ENCODE measurements around the gene LY6G5C. TPM values are rescaled to one million over a fixed set of nuclear protein-coding genes. Genes with fewer than 3 reads are reported as not detected.

The LY6G5C gene
- total and polyA plus RNA-seq, 2 donors (not counting 3 experiments of a cell fraction or from before 2014, with no cell fraction given), result 8.2 to 11.4 TPM

DNA sequence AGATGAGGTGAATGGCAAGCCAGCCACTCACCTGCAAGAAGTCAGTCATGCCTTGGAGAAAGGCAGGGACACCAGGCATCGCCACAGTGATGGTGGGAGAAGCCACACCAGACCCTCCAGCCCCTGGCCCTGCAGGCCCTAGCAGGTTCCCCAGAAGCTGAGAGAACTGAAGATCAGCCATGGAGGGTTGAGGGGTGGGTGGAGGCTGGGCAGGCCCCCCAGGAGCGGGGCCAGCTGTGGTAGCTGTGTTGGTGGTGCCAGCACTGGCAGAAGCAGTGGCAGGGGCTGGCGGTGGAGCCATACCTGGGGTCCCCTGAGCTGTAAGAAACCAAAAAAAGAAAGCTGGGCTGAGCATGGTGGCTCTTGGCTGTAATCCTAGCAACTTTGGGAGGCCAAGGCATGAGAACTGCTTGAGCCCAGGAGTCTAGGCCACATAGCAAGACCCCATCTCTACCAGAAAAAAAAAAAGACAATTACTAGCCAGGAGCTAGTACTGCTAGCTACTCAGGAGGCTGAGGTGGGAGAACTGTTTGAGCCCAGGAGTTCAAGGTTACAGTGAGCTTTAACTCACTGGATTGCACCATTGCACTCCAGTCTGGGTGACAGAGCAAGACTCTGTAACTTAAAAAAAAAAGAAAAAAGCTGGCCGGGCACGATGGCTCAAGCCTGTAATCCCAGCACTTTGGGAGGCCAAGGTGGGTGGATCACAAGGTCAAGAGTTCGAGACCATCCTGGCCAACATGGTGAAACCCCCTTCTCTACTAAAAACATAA lies 37.9 kb downstream of the LY6G5C start:
- TF ChIP-seq POLR2A (IDR thresholded peaks at IDR 0.05; ENCODE audit: low read depth, low read length), result no peak
- no peak for TF ChIP-seq EZH2 (IDR thresholded peaks at IDR 0.05; ENCODE audit: borderline replicate concordance, low read depth, low read length, severe bottlenecking)
- ChIA-PET CTCF (interaction anchor here (0.7 to 1.1 kb wide), 3 partner anchors 9 to 187 kb away, joined by 3 to 4 read pairs (median 3); no protein-coding TSS in a partner anchor), POLR2A (no interaction called here)
- H3K4me2 ChIP-seq (ENCODE audit: insufficient read depth, low read length), result no peak overlapping the region
- no peaks in the 10 kb centered on the region for H3K9me3 ChIP-seq (replicated peaks; ENCODE audit: control insufficient read depth, insufficient read depth, low read length)
- DNase-seq (ENCODE audit: low read depth, low spot score), result no peak
- no peaks in the 10 kb centered on the region for H3K4me1 ChIP-seq (ENCODE audit: control insufficient read depth, extremely low read depth, insufficient read depth, low read length)
- H2AFZ ChIP-seq (ENCODE audit: low read depth, low read length), result no peak overlapping the region
- H3K4me3 ChIP-seq (replicated peaks in 1 of 3; ENCODE audit: insufficient read depth in 1 of 3, low read depth in 1 of 3, low read length in 3 of 3), result no peak overlapping the region
- no peaks in the 10 kb centered on the region for H3K9me1 ChIP-seq (replicated peaks; ENCODE audit: control insufficient read depth, extremely low read depth, insufficient read depth, low read length)
- H3K9ac ChIP-seq (replicated peaks; ENCODE audit: extremely low read depth, insufficient read depth, low read length), result no peak overlapping the region
- BruUV-seq (replicated peaks), result no TSS peak
- intact Hi-C loops (cut with micrococcal nuclease), result no loop called here
- dilution Hi-C loops (cut with MboI; ENCODE audit: extremely low pct_ligation_motif_present, low sequenced_read_pairs), result no loop called here
- FAIRE-seq, result no peak
- no peaks in the 10 kb centered on the region for H3K79me2 ChIP-seq (ENCODE audit: control insufficient read depth, insufficient read depth, low read length)
- peaks cover 30 to 64% of the 10 kb centered on the region in 2 experiments for H3K36me3 ChIP-seq (ENCODE audit: control insufficient read depth in 2 of 2, extremely low read depth in 1 of 2, insufficient read depth in 2 of 2, low read length in 2 of 2)
- H3K27ac ChIP-seq (ENCODE audit: insufficient read depth, low read depth, low read length), result no peak overlapping the region
- no peaks in the 10 kb centered on the region for H3K27me3 ChIP-seq (ENCODE audit: control insufficient read depth in 2 of 2, insufficient read depth in 2 of 2, low read length in 2 of 2)
- no peaks in the 10 kb centered on the region for H4K20me1 ChIP-seq (replicated peaks; ENCODE audit: control insufficient read depth, extremely low read depth, insufficient read depth, low read length)

DNA sequence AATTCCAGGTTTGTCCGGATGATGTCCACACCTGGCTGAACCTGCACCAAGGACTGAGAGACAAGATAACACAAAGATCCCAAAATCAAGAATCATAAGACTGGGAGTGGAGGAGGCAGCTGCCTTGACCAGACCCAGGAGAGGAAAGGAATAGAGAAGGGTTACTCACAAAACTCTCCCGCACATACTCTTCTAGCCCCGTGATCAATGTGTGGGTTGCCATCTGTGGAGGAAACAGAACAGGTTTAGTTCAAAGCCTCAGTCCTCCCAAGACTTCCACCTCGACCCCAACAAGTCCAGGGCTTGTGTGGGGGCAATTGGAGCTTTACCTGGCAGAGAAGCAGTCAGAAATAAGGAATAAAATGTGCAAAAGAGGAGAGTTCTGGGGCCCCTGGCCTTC lies 39.5 kb downstream of the LY6G5C start:
- H3K79me2 ChIP-seq (ENCODE audit: control insufficient read depth, insufficient read depth, low read length), result no peaks in the 10 kb centered on the region
- H3K4me2 ChIP-seq (ENCODE audit: insufficient read depth, low read length), result no peak overlapping the region
- peaks cover 34 to 68% of the 10 kb centered on the region in 2 experiments for H3K36me3 ChIP-seq (ENCODE audit: control insufficient read depth in 2 of 2, extremely low read depth in 1 of 2, insufficient read depth in 2 of 2, low read length in 2 of 2)
- no peaks in the 10 kb centered on the region for H3K9me1 ChIP-seq (replicated peaks; ENCODE audit: control insufficient read depth, extremely low read depth, insufficient read depth, low read length)
- H2AFZ ChIP-seq (ENCODE audit: low read depth, low read length), result no peak overlapping the region
- ChIA-PET CTCF (interaction anchor here (1.0 to 2.5 kb wide), 3 partner anchors 10 to 91 kb away, joined by 4 to 8 read pairs (median 5); no protein-coding TSS in a partner anchor), POLR2A (no interaction called here)
- DNase-seq (ENCODE audit: low read depth, low spot score) (no peak), FAIRE-seq (no peak)
- dilution Hi-C loops (cut with MboI; ENCODE audit: extremely low pct_ligation_motif_present, low sequenced_read_pairs) (no loop called here), intact Hi-C loops (cut with micrococcal nuclease) (no loop called here)
- TF ChIP-seq, protein P1, sequence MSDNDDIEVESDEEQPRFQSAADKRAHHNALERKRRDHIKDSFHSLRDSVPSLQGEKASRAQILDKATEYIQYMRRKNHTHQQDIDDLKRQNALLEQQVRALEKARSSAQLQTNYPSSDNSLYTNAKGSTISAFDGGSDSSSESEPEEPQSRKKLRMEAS (IDR thresholded peaks at IDR 0.05; ENCODE audit: insufficient read depth, insufficient read length), result no peak
- TF ChIP-seq FOS (IDR thresholded peaks at IDR 0.05; ENCODE audit: borderline replicate concordance, insufficient read depth, low read length) (no peak), MYC (IDR thresholded peaks at IDR 0.05; ENCODE audit: low read depth, low read length) (no peak), POLR2A (IDR thresholded peaks at IDR 0.05; ENCODE audit: low read depth, low read length) (no peak), EZH2 (IDR thresholded peaks at IDR 0.05; ENCODE audit: borderline replicate concordance, low read depth, low read length, severe bottlenecking) (no peak), GATA2 (IDR thresholded peaks at IDR 0.05; ENCODE audit: insufficient read depth, insufficient read length, low read depth, low read length) (no peak), JUN (IDR thresholded peaks at IDR 0.05; ENCODE audit: borderline replicate concordance, insufficient read depth, insufficient read length, low read depth) (no peak), POLR2AphosphoS5 (IDR thresholded peaks at IDR 0.05; ENCODE audit: insufficient read depth, low read depth, low read length) (no peak)
- TF ChIP-seq, protein P2, sequence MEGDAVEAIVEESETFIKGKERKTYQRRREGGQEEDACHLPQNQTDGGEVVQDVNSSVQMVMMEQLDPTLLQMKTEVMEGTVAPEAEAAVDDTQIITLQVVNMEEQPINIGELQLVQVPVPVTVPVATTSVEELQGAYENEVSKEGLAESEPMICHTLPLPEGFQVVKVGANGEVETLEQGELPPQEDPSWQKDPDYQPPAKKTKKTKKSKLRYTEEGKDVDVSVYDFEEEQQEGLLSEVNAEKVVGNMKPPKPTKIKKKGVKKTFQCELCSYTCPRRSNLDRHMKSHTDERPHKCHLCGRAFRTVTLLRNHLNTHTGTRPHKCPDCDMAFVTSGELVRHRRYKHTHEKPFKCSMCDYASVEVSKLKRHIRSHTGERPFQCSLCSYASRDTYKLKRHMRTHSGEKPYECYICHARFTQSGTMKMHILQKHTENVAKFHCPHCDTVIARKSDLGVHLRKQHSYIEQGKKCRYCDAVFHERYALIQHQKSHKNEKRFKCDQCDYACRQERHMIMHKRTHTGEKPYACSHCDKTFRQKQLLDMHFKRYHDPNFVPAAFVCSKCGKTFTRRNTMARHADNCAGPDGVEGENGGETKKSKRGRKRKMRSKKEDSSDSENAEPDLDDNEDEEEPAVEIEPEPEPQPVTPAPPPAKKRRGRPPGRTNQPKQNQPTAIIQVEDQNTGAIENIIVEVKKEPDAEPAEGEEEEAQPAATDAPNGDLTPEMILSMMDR (IDR thresholded peaks at IDR 0.05; ENCODE audit: extremely low read depth in 1 of 2, insufficient read depth in 1 of 2, low read depth in 1 of 2, low read length in 2 of 2), result no peak
- H4K20me1 ChIP-seq (replicated peaks; ENCODE audit: control insufficient read depth, extremely low read depth, insufficient read depth, low read length), result no peaks in the 10 kb centered on the region
- H3K9ac ChIP-seq (replicated peaks; ENCODE audit: extremely low read depth, insufficient read depth, low read length), result no peak overlapping the region
- no TSS peak for BruUV-seq (replicated peaks)
- H3K27me3 ChIP-seq (ENCODE audit: control insufficient read depth in 2 of 2, insufficient read depth in 2 of 2, low read length in 2 of 2), result no peaks in the 10 kb centered on the region
- no peaks in the 10 kb centered on the region for H3K4me1 ChIP-seq (ENCODE audit: control insufficient read depth, extremely low read depth, insufficient read depth, low read length)
- no peaks in the 10 kb centered on the region for H3K9me3 ChIP-seq (replicated peaks; ENCODE audit: control insufficient read depth, insufficient read depth, low read length)
- H3K4me3 ChIP-seq (replicated peaks in 1 of 3; ENCODE audit: insufficient read depth in 1 of 3, low read depth in 1 of 3, low read length in 3 of 3), result no peak overlapping the region
- H3K27ac ChIP-seq (ENCODE audit: insufficient read depth, low read depth, low read length), result no peak overlapping the region

Measured in endothelial cell of umbilical vein (primary cell).